ENCODE measurements around the gene TTC28.
"Not testable (repeated sequence)": the region's sequence is repeated elsewhere in the genome, so short reads cannot be mapped to it uniquely, and the experiment has no call there.

Gene TTC28

GRCh38 chr22:28217277-28217676 is 462.4 kb downstream of the TTC28 start:
- TF ChIP-seq CTCF (IDR thresholded peaks at IDR 0.05; ENCODE audit: extremely low read depth, missing control alignments) = no peak
- DNase-seq (ENCODE audit: low spot score) = no peak

- DNase-seq (ENCODE audit: low spot score) = not testable (repeated sequence)
These were observed 464.9 kb downstream of the TTC28 start for GRCh38 chr22:28214750-28215149.

GRCh38 chr22:28209457-28209856 is 470.2 kb downstream of the TTC28 start:
- not testable (repeated sequence) for DNase-seq (ENCODE audit: low spot score)

- no peak for DNase-seq (ENCODE audit: low spot score)
- TF ChIP-seq CTCF (IDR thresholded peaks at IDR 0.05; ENCODE audit: extremely low read depth, missing control alignments) = no peak
These were observed 470.9 kb downstream of the TTC28 start for GRCh38 chr22:28208787-28209186.

- TF ChIP-seq CTCF (IDR thresholded peaks at IDR 0.05; ENCODE audit: extremely low read depth, missing control alignments) = no peak
- no peak for DNase-seq (ENCODE audit: low spot score)
These were observed 471.6 kb downstream of the TTC28 start for GRCh38 chr22:28208036-28208435.

- DNase-seq (ENCODE audit: low spot score) = no peak
- TF ChIP-seq CTCF (IDR thresholded peaks at IDR 0.05; ENCODE audit: extremely low read depth, missing control alignments) = no peak
These were observed 472.2 kb downstream of the TTC28 start for GRCh38 chr22:28207281-28208030.

GRCh38 chr22:28205926-28206325 is 473.7 kb downstream of the TTC28 start:
- DNase-seq (ENCODE audit: low spot score) = no peak

GRCh38 chr22:28204382-28204781 is 475.3 kb downstream of the TTC28 start:
- no peak for TF ChIP-seq CTCF (IDR thresholded peaks at IDR 0.05; ENCODE audit: extremely low read depth, missing control alignments)

More at GRCh38 chr22:28205926-28206325, 473.7 kb downstream of the TTC28 start:
- TF ChIP-seq CTCF (IDR thresholded peaks at IDR 0.05; ENCODE audit: extremely low read depth, missing control alignments) = no peak

More at GRCh38 chr22:28204382-28204781, 475.3 kb downstream of the TTC28 start:
- no peak for DNase-seq (ENCODE audit: low spot score)

All from GM20000 (cell line).